Measurements from ENCODE around the gene PRKG1. TPM values are rescaled to one million over a fixed set of nuclear protein-coding genes. Genes with fewer than 3 reads are reported as not detected.

Gene PRKG1
- total RNA-seq, 1 experiment from 2014 or later: 10.4 TPM

DNA sequence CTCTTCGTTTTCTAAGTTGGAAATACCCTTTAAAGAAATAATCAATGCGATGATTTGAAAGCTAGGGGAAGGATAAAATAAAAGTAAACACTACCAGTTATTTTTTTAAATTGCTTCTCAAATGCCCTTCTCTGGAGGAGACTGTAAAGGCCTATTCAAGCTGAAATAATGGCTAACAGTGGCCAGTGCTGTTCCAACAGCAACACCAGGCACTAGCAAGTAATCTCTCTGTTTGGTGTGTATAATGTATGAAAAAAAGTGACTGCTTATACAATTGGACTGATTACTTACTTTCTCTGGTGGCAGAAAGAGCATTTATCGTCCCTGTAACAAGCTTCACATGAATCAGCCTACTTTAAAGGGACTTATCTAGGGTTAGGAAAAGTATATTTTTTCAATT, 522.4 kb downstream of the PRKG1 start:
- no peak overlapping the region for H3K18ac ChIP-seq (ENCODE audit: insufficient read length, low read depth, low read length)
- no peak for DNase-seq
- no peak overlapping the region for H2BK120ac ChIP-seq (ENCODE audit: low read depth, low read length, poor library complexity, severe bottlenecking)
- no peaks in the 10 kb centered on the region for H3K9me3 ChIP-seq (ENCODE audit: control insufficient read depth, low read depth, low read length)
- Mint-ChIP-seq H3K9me3 (no peaks in the 10 kb centered on the region), H3K27me3 (ENCODE audit: low read depth) (no peaks in the 10 kb centered on the region), H3K27ac (no peak overlapping the region), H3K4me1 (peaks cover 0 to 5% of the 10 kb centered on the region in 2 experiments; a peak in 2 of 4 replicates), H3K36me3 (ENCODE audit: insufficient read depth in 1 of 3, low read depth in 3 of 3) (no peaks in the 10 kb centered on the region), H3K4me3 (no peak overlapping the region)
- no peak overlapping the region for H3K56ac ChIP-seq (ENCODE audit: insufficient read length, low read depth, low read length)
- no peak overlapping the region for H4K8ac ChIP-seq (replicated peaks; ENCODE audit: insufficient read length, low read depth, low read length)
- no peak overlapping the region for H3K14ac ChIP-seq (ENCODE audit: insufficient read depth, low read length)
- no peak overlapping the region for H4K91ac ChIP-seq (ENCODE audit: insufficient read length, low read depth, low read length)
- no peaks in the 10 kb centered on the region for H3K27me3 ChIP-seq (ENCODE audit: insufficient read depth, low read length)
- H3K27ac ChIP-seq (ENCODE audit: insufficient read length, low read depth, low read length): no peak overlapping the region
- H3K4ac ChIP-seq (ENCODE audit: low read depth, low read length): no peak overlapping the region
- H3K23me2 ChIP-seq (ENCODE audit: insufficient read length, low read depth, low read length, poor library complexity, severe bottlenecking): no peaks in the 10 kb centered on the region
- H3K23ac ChIP-seq (ENCODE audit: insufficient read length, low read depth, low read length): no peak overlapping the region
- H2AK5ac ChIP-seq (ENCODE audit: insufficient read length, low read length): no peak overlapping the region
- no peak overlapping the region for H3T11ph ChIP-seq (ENCODE audit: low read length)
- no peak overlapping the region for H2BK20ac ChIP-seq (ENCODE audit: low read depth, low read length, poor library complexity, severe bottlenecking)
- H2BK5ac ChIP-seq (ENCODE audit: insufficient read length, low read length): no peak overlapping the region
- H4K20me1 ChIP-seq (ENCODE audit: control insufficient read depth, insufficient read depth, insufficient read length): no peaks in the 10 kb centered on the region
- TF ChIP-seq, protein P1, sequence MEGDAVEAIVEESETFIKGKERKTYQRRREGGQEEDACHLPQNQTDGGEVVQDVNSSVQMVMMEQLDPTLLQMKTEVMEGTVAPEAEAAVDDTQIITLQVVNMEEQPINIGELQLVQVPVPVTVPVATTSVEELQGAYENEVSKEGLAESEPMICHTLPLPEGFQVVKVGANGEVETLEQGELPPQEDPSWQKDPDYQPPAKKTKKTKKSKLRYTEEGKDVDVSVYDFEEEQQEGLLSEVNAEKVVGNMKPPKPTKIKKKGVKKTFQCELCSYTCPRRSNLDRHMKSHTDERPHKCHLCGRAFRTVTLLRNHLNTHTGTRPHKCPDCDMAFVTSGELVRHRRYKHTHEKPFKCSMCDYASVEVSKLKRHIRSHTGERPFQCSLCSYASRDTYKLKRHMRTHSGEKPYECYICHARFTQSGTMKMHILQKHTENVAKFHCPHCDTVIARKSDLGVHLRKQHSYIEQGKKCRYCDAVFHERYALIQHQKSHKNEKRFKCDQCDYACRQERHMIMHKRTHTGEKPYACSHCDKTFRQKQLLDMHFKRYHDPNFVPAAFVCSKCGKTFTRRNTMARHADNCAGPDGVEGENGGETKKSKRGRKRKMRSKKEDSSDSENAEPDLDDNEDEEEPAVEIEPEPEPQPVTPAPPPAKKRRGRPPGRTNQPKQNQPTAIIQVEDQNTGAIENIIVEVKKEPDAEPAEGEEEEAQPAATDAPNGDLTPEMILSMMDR (conservative IDR thresholded peaks at IDR 0.05): no peak
- H3K4me2 ChIP-seq (ENCODE audit: insufficient read depth, insufficient read length, low read length): no peak overlapping the region
- H2AFZ ChIP-seq (ENCODE audit: low read length): no peak overlapping the region
- no peaks in the 10 kb centered on the region for H3K4me1 ChIP-seq (ENCODE audit: insufficient read depth, low read length)
- no CpG with 5 or more reads among the region's 3 CpGs for WGBS (ENCODE audit: extremely low coverage, insufficient read length, low lambda C conversion rate)
- no peak overlapping the region for H2BK12ac ChIP-seq (ENCODE audit: insufficient read length, low read depth, low read length)
- H4K5ac ChIP-seq (ENCODE audit: insufficient read length, low read depth, low read length): no peak overlapping the region
- H3K79me2 ChIP-seq (ENCODE audit: insufficient read depth, low read length): no peaks in the 10 kb centered on the region
- H2BK15ac ChIP-seq (ENCODE audit: low read depth, low read length): no peak overlapping the region
- H3K79me1 ChIP-seq (ENCODE audit: insufficient read depth, low read depth, low read length, poor library complexity, severe bottlenecking): no peaks in the 10 kb centered on the region
- H3K9ac ChIP-seq (ENCODE audit: extremely low read depth, insufficient read length, low read length): no peak overlapping the region

All from H9 (cell line).